DMS 273 (cell line): ENCODE measurements around the gene PRR3.

ENCODE experiments used
- DNase-seq: peaks from one replicate; lab custom pipeline; 2025; ENCODE audit not compliant: unreplicated experiment; lab: John Stamatoyannopoulos, UW

The PRR3 gene

DNA sequence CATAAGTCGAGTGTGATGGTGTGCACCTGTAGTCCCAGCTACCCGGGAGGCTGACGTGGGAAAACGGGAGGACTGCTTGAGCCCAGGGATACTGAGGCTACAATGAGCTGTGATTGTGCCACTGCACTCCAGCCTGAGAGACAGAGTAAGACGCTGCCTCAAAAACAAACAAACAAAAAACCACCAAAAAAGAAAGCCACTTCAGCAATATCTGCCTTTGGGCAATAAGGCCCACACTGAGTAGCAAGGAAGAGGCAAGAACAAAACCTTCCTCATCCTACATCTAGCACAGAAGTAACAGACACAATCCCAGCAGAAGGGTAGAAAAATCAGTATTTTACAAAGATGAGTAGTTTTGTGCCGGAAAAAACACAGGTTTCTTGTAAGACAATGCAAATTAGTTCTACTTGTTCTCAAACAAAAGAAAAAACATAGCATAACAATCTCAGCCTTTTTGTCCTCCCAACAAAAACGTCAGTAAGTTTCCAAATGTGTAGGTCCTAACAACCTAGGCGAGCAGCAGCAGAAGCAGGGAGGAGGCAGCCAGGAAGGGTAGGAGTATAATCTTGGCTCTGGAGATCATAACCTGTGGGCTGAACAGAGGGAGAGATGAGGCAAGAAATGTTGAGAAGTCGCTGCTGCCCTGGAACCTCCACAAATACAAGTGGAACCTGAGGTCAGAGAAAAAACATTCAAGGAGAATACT is 54.2 kb downstream of the PRR3 start:
- no peak for DNase-seq

- DNase-seq: no peak
Observed at GRCh38 chr6:30611856-30612194, 54.7 kb downstream of the PRR3 start.

GRCh38 chr6:30612213-30612612 is 55.1 kb downstream of the PRR3 start:
- DNase-seq: peak; percentile 42

- peak; percentile 24 for DNase-seq
Observed at GRCh38 chr6:30612687-30613248, 55.7 kb downstream of the PRR3 start.
